Activated CD4-positive, alpha-beta T cell treated with anti-CD3 and anti-CD28 coated beads, Interleukin-10, Interleukin-2, amounts not matched to agents 100 ng/mL and 50 ng/mL, durations not matched to agents 16 hours and 8 hours (primary cell): ENCODE measurements around the gene FOXD4.
"Not testable (repeated sequence)": the region's sequence is repeated elsewhere in the genome, so short reads cannot be mapped to it uniquely, and the experiment has no call there.

ENCODE experiments used
- DNase-seq: peaks from one replicate; pipeline ENCODE4 v3.0.0-alpha.2; 2020

Gene FOXD4

GRCh38 chr9:90851-91250 is 27.4 kb downstream of the FOXD4 start:
- not testable (repeated sequence) for DNase-seq

GRCh38 chr9:88396-89037 is 29.7 kb downstream of the FOXD4 start:
- DNase-seq = not testable (repeated sequence)

GRCh38 chr9:87860-88259 is 30.4 kb downstream of the FOXD4 start:
- DNase-seq = not testable (repeated sequence)

GRCh38 chr9:87105-87504 is 31.1 kb downstream of the FOXD4 start:
- DNase-seq = not testable (repeated sequence)

- not testable (repeated sequence) for DNase-seq
These were observed 31.5 kb downstream of the FOXD4 start for GRCh38 chr9:86697-87096.

GRCh38 chr9:82932-83689 is 35.1 kb downstream of the FOXD4 start:
- not testable (repeated sequence) for DNase-seq

- DNase-seq = not testable (repeated sequence)
These were observed 39.9 kb downstream of the FOXD4 start for GRCh38 chr9:78333-78732.

- DNase-seq = not testable (repeated sequence)
These were observed 41.8 kb downstream of the FOXD4 start for GRCh38 chr9:76389-76788.

- not testable (repeated sequence) for DNase-seq
These were observed 44.2 kb downstream of the FOXD4 start for GRCh38 chr9:73900-74525.

GRCh38 chr9:73076-73899 is 44.9 kb downstream of the FOXD4 start:
- not testable (repeated sequence) for DNase-seq
